ENCODE data around the gene HOXA11.
A peak's percentile ranks its signal among the peaks of the same experiment; 100 is the strongest.

The HOXA11 gene

GRCh38 chr7:27189997-27190748 is 5.1 kb upstream of the HOXA11 start:
- H3K27me3 Mint-ChIP-seq = peaks cover 98% of the 10 kb centered on the region
- H3K4me1 Mint-ChIP-seq = peaks cover 63% of the 10 kb centered on the region
- peak overlapping the region in 1 of 2 donors; percentile 74 for H3K27ac Mint-ChIP-seq
- no peaks in the 10 kb centered on the region for H3K9me3 Mint-ChIP-seq
- DNase-seq = no peak
- no peak overlapping the region for H3K4me3 Mint-ChIP-seq
- no peak for ATAC-seq

- Mint-ChIP-seq H3K4me1 (peaks cover 70% of the 10 kb centered on the region), H3K4me3 (peak overlapping the region; percentile 81 to 89), H3K27me3 (peaks cover 98% of the 10 kb centered on the region), H3K9me3 (no peaks in the 10 kb centered on the region), H3K27ac (no peak overlapping the region)
- DNase-seq = no peak
- no peak for ATAC-seq
These were observed 4.4 kb upstream of the HOXA11 start for GRCh38 chr7:27189295-27189996.

GRCh38 chr7:27188386-27189294 is 3.6 kb upstream of the HOXA11 start:
- peak overlapping the region in 1 of 2 donors; percentile 86 for H3K27ac Mint-ChIP-seq
- H3K4me1 Mint-ChIP-seq = peaks cover 68% of the 10 kb centered on the region
- DNase-seq (peak in 1 of 2 donors; percentile 39), ATAC-seq (peak; percentile 41)
- peaks cover 98% of the 10 kb centered on the region for H3K27me3 Mint-ChIP-seq
- no peaks in the 10 kb centered on the region for H3K9me3 Mint-ChIP-seq
- H3K4me3 Mint-ChIP-seq = peak overlapping the region; percentile 81 to 89

GRCh38 chr7:27187475-27188385 is 2.7 kb upstream of the HOXA11 start:
- no peak for ATAC-seq
- Mint-ChIP-seq H3K27ac (no peak overlapping the region), H3K9me3 (no peaks in the 10 kb centered on the region), H3K4me1 (peaks cover 71% of the 10 kb centered on the region), H3K27me3 (peaks cover 100% of the 10 kb centered on the region), H3K4me3 (peak overlapping the region; percentile 81 to 89)
- peak in 1 of 2 donors; percentile 10 for DNase-seq

GRCh38 chr7:27186668-27187474 is 1.8 kb upstream of the HOXA11 start:
- no peaks in the 10 kb centered on the region for H3K9me3 Mint-ChIP-seq
- DNase-seq (peak in 1 of 2 donors; percentile 6), ATAC-seq (no peak)
- no peak overlapping the region for H3K4me3 Mint-ChIP-seq
- no peak overlapping the region for H3K27ac Mint-ChIP-seq
- H3K27me3 Mint-ChIP-seq = peaks cover 100% of the 10 kb centered on the region
- peaks cover 67% of the 10 kb centered on the region for H3K4me1 Mint-ChIP-seq

GRCh38 chr7:27185854-27186667 is 1.0 kb upstream of the HOXA11 start:
- H3K27ac Mint-ChIP-seq = no peak overlapping the region
- H3K9me3 Mint-ChIP-seq = no peaks in the 10 kb centered on the region
- ATAC-seq = no peak
- H3K4me1 Mint-ChIP-seq = peaks cover 59% of the 10 kb centered on the region
- peak in 1 of 2 donors; percentile 14 for DNase-seq
- peak overlapping the region; percentile 74 to 75 for H3K4me3 Mint-ChIP-seq
- peaks cover 100% of the 10 kb centered on the region for H3K27me3 Mint-ChIP-seq

GRCh38 chr7:27184337-27185012 is 557 bp downstream of the HOXA11 start:
- Mint-ChIP-seq H3K4me1 (peaks cover 59% of the 10 kb centered on the region), H3K27me3 (peaks cover 100% of the 10 kb centered on the region), H3K27ac (no peak overlapping the region), H3K9me3 (no peaks in the 10 kb centered on the region), H3K4me3 (peak overlapping the region; percentile 74 to 75)
- peak; percentile 37 for ATAC-seq
- DNase-seq = peak in 1 of 2 donors; percentile 29

GRCh38 chr7:27183682-27184336 is 1.2 kb downstream of the HOXA11 start:
- H3K4me1 Mint-ChIP-seq = peaks cover 53% of the 10 kb centered on the region
- H3K27ac Mint-ChIP-seq = no peak overlapping the region
- peak in 1 of 2 donors; percentile 15 for DNase-seq

GRCh38 chr7:27182861-27183681 is 2.0 kb downstream of the HOXA11 start:
- peaks cover 100% of the 10 kb centered on the region for H3K27me3 Mint-ChIP-seq
- DNase-seq (peak in 1 of 2 donors; percentile 8), ATAC-seq (no peak)
- no peaks in the 10 kb centered on the region for H3K9me3 Mint-ChIP-seq
- peak overlapping the region; percentile 56 to 74 for H3K4me3 Mint-ChIP-seq
- H3K4me1 Mint-ChIP-seq = peaks cover 46% of the 10 kb centered on the region
- no peak overlapping the region for H3K27ac Mint-ChIP-seq

More at GRCh38 chr7:27183682-27184336, 1.2 kb downstream of the HOXA11 start:
- no peak for ATAC-seq
- Mint-ChIP-seq H3K4me3 (peak overlapping the region; percentile 74 to 75), H3K9me3 (no peaks in the 10 kb centered on the region), H3K27me3 (peaks cover 100% of the 10 kb centered on the region)

GRCh38 chr7:27182285-27182841 is 2.7 kb downstream of the HOXA11 start:
- no peaks in the 10 kb centered on the region for H3K9me3 Mint-ChIP-seq
- ATAC-seq = no peak
- DNase-seq = peak in 1 of 2 donors; percentile 3
- peaks cover 100% of the 10 kb centered on the region for H3K27me3 Mint-ChIP-seq
- no peak overlapping the region for H3K4me3 Mint-ChIP-seq
- no peak overlapping the region for H3K27ac Mint-ChIP-seq
- H3K4me1 Mint-ChIP-seq = peaks cover 39% of the 10 kb centered on the region

- DNase-seq (peak in 1 of 2 donors; percentile 7), ATAC-seq (no peak)
- Mint-ChIP-seq H3K4me3 (no peak overlapping the region), H3K27ac (no peak overlapping the region), H3K27me3 (peaks cover 100% of the 10 kb centered on the region), H3K9me3 (no peaks in the 10 kb centered on the region), H3K4me1 (peaks cover 36% of the 10 kb centered on the region)
These were observed 3.2 kb downstream of the HOXA11 start for GRCh38 chr7:27181795-27182275.

Data from stimulated activated naive CD8-positive, alpha-beta T cell treated with anti-CD3 and anti-CD28 coated beads, Interleukin-15, amount 100 ng/mL, for 72 hours (primary cell).